Brain microvascular endothelial cell (primary cell): ENCODE results near the gene COL13A1.

Experiments used
- DNase-seq: peaks from one replicate; pipeline ENCODE4 v3.0.0-alpha.2; 2020
- H3K27ac ChIP-seq: fragments of 250-450 bp; sonication (Bioruptor Pico); 2 replicates; pipeline ENCODE4 v1.5.1; 2020; ENCODE audit warnings: mild to moderate bottlenecking, moderate library complexity
- H3K27me3 ChIP-seq: fragments of 250-450 bp; sonication (Bioruptor Pico); replicated peaks from 2 replicates; pipeline ENCODE4 v1.5.1; 2020; ENCODE audit warnings: mild to moderate bottlenecking
- H3K36me3 ChIP-seq: fragments of 250-450 bp; sonication (Bioruptor Pico); replicated peaks from 2 replicates; pipeline ENCODE4 v1.5.1; 2020; ENCODE audit warnings: mild to moderate bottlenecking
- H3K4me3 ChIP-seq: 2 replicates; pipeline ENCODE4 v1.5.1; 2011; ENCODE audit warnings: low read depth, mild to moderate bottlenecking, control low read depth, low read length, moderate library complexity
- CTCF ChIP-seq: IDR thresholded peaks from 2 replicates; pipeline ENCODE4 v1.5.1; 2011; ENCODE audit warnings: low read depth, mild to moderate bottlenecking, moderate library complexity, low read length, control low read depth, inconsistent platforms; ENCODE audit errors: missing control alignments
- in situ Hi-C: cut with HindIII; loops from 2 replicates; pipeline ENCODE4 v1.10.0; 2017; ENCODE audit warnings: low sequenced_read_pairs, low pct_ligation_motif_present

Gene COL13A1

GRCh38 chr10:69948261-69948660, 146.6 kb downstream of the COL13A1 start:
- H3K27ac ChIP-seq: no peak overlapping the region
- no peaks in the 10 kb centered on the region for H3K27me3 ChIP-seq
- H3K36me3 ChIP-seq: peaks cover 21% of the 10 kb centered on the region
- no peak for TF ChIP-seq CTCF
- no peak overlapping the region for H3K4me3 ChIP-seq
- DNase-seq: no peak
- in situ Hi-C loops: no loop called here

- Histone ChIP-seq H3K27ac (no peak overlapping the region), H3K36me3 (peaks cover 21% of the 10 kb centered on the region), H3K27me3 (no peaks in the 10 kb centered on the region), H3K4me3 (no peak overlapping the region)
- in situ Hi-C loops: no loop called here
- no peak for TF ChIP-seq CTCF
- no peak for DNase-seq
These were observed 148.1 kb downstream of the COL13A1 start for GRCh38 chr10:69949770-69950169.

GRCh38 chr10:69951658-69952057, 150.0 kb downstream of the COL13A1 start:
- H3K27me3 ChIP-seq: no peaks in the 10 kb centered on the region
- H3K27ac ChIP-seq: no peak overlapping the region
- H3K36me3 ChIP-seq: peaks cover 21% of the 10 kb centered on the region
- no peak for DNase-seq
- H3K4me3 ChIP-seq: no peak overlapping the region
- TF ChIP-seq CTCF: no peak
- in situ Hi-C loops: no loop called here

- no peak for DNase-seq
- no peak for TF ChIP-seq CTCF
- in situ Hi-C loops: no loop called here
- H3K27me3 ChIP-seq: no peaks in the 10 kb centered on the region
- no peak overlapping the region for H3K27ac ChIP-seq
- peaks cover 24% of the 10 kb centered on the region for H3K36me3 ChIP-seq
- H3K4me3 ChIP-seq: no peak overlapping the region
These were observed 150.5 kb downstream of the COL13A1 start for GRCh38 chr10:69952069-69952800.

GRCh38 chr10:69952821-69953221, 151.1 kb downstream of the COL13A1 start:
- in situ Hi-C loops: no loop called here

More at GRCh38 chr10:69952821-69953221, 151.1 kb downstream of the COL13A1 start:
- H3K27me3 ChIP-seq: no peaks in the 10 kb centered on the region
- H3K4me3 ChIP-seq: no peak overlapping the region
- H3K36me3 ChIP-seq: peaks cover 22% of the 10 kb centered on the region
- H3K27ac ChIP-seq: no peak overlapping the region
- no peak for TF ChIP-seq CTCF
- no peak for DNase-seq
